Fibroblast of lung (primary cell): ENCODE data around the gene RASSF7.

Experiments
- EZH2 ChIP-seq: IDR thresholded peaks from 2 replicates; pipeline ENCODE4 v1.5.1; 2012; ENCODE audit warnings: low read length, control low read depth, mild to moderate bottlenecking; ENCODE audit errors: missing control alignments
- TF ChIP-seq, protein P1 (sequence below), 2 donors: IDR thresholded peaks in 1 of 2; conservative IDR thresholded peaks in 1 of 2; 1 replicate in 1 of 2; 2 replicates in 1 of 2; pipeline ENCODE4 v1.5.1; 2011 to 2012; ENCODE audit warnings: low read length in 2 of 2, control low read depth in 1 of 2, inconsistent platforms in 1 of 2, low read depth in 1 of 2, mild to moderate bottlenecking in 1 of 2

DNA sequence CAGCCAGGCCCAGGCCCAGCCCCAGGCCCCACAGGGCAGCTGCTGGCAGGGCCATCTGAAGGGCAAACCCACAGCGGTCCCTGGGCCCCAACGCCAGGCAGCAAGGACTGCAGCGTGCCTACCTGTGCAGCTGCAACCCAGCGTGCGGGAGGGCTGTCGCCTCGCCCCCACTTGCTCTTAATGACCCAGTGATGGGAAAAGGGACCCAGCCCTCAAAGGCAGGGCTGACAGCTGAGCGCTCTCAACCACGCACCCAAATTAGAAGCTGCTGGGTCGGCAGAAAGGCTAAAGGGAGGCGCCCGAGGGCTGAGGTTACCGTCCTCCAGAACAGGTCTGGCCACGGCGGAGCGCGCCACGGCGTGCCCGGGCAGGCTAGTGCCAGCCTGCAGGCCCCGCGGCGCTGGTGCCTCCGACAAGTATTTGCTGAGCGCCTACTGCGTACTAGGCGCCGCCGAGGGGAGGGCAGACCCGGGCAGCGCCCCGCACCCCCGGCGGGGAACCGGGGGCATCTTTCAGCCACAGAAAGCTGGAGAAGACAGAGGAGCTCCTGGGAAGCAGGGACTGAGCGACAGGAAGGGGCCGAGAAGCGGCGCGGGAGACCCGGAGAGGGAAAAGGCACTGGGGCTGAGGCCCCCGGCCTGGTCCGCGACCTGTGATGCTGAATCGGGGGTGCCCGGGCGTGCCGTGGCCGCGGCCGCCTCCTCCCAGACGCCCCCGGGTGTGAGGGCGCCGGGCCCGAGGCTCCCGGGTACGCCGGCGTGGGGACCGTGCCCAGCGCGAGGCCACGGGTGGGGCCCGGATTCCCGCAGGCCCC, 26.2 kb upstream of the RASSF7 start:
- TF ChIP-seq, protein P1, sequence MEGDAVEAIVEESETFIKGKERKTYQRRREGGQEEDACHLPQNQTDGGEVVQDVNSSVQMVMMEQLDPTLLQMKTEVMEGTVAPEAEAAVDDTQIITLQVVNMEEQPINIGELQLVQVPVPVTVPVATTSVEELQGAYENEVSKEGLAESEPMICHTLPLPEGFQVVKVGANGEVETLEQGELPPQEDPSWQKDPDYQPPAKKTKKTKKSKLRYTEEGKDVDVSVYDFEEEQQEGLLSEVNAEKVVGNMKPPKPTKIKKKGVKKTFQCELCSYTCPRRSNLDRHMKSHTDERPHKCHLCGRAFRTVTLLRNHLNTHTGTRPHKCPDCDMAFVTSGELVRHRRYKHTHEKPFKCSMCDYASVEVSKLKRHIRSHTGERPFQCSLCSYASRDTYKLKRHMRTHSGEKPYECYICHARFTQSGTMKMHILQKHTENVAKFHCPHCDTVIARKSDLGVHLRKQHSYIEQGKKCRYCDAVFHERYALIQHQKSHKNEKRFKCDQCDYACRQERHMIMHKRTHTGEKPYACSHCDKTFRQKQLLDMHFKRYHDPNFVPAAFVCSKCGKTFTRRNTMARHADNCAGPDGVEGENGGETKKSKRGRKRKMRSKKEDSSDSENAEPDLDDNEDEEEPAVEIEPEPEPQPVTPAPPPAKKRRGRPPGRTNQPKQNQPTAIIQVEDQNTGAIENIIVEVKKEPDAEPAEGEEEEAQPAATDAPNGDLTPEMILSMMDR (conservative IDR thresholded peaks at IDR 0.05 in 1 of 2, IDR thresholded peaks at IDR 0.05 in 1 of 2; ENCODE audit: low read depth in 1 of 2, low read length in 2 of 2), result no peak
- TF ChIP-seq EZH2, result no peak
